Loucy (cell line): ENCODE results near the gene NRXN3.

ENCODE experiments used
- EZH2phosphoT487 ChIP-seq: fragments of 200-600 bp; IDR thresholded peaks from 2 replicates; pipeline ENCODE4 v1.6.1; 2018; ENCODE audit warnings: antibody characterized with exemption, mild to moderate bottlenecking, moderate library complexity, borderline replicate concordance
- TF ChIP-seq, protein P1 (sequence below): fragments of 200-600 bp; sonication (generic); conservative IDR thresholded peaks from 2 replicates; pipeline ENCODE4 v1.5.1; 2014; ENCODE audit warnings: mild to moderate bottlenecking, antibody characterized with exemption, low read length

DNA sequence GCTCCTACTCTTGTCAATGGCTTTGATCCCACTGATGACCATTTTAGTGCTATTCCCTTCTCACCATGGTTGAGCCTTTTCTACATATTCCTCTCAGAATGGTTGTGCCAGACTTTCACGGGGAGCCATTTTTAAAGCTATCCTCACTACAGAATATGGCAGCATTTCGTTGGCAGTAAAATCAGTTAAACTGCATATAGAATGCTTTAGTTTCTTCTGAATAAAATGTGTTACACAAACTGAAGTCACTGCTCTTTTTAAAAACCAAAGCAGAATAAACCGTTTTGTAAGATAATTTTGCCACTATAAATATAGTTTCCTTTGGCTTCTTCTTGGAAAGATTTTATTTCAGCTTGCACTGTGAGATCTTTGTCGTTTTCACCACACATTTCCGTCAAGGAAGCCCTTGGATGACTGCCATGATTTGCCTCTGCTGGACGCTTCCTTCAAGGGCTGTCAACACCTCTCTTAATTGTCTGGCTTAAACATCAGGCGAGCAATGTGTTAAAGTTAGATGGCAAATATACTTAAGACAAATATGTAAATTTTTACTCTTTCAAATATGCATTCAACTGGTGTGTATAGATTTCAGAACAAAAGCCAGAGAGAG, 1416.9 kb downstream of the NRXN3 start:
- TF ChIP-seq EZH2phosphoT487 = no peak
- TF ChIP-seq, protein P1, sequence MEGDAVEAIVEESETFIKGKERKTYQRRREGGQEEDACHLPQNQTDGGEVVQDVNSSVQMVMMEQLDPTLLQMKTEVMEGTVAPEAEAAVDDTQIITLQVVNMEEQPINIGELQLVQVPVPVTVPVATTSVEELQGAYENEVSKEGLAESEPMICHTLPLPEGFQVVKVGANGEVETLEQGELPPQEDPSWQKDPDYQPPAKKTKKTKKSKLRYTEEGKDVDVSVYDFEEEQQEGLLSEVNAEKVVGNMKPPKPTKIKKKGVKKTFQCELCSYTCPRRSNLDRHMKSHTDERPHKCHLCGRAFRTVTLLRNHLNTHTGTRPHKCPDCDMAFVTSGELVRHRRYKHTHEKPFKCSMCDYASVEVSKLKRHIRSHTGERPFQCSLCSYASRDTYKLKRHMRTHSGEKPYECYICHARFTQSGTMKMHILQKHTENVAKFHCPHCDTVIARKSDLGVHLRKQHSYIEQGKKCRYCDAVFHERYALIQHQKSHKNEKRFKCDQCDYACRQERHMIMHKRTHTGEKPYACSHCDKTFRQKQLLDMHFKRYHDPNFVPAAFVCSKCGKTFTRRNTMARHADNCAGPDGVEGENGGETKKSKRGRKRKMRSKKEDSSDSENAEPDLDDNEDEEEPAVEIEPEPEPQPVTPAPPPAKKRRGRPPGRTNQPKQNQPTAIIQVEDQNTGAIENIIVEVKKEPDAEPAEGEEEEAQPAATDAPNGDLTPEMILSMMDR = no peak
